Measurements from ENCODE around the gene GMDS.

GMDS gene

GRCh38 chr6:2035826-2036709 lies 209.3 kb downstream of the GMDS start:
- no peak for DNase-seq (ENCODE audit: low read depth)

DNA sequence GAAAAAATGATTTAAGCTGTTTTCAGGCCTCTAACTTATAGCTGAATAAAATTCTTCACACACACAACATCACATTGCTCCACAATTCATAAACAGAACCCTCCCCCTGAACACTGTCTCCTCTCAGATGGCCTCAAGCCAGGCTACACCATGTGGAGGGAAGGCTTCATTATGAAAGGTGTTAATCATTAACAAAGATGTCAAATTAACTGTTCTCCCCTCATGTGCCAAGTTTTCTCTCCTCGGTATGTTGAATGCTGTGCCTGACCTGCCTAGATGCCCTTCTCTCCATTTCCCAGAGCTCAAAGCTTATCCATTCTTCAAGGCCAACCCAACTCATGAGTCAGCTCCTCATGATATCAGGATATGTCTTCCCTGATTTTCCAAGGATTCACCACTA lies 210.4 kb downstream of the GMDS start:
- no peak for DNase-seq (ENCODE audit: low read depth)

GRCh38 chr6:2034256-2034655 lies 211.1 kb downstream of the GMDS start:
- DNase-seq (ENCODE audit: low read depth): no peak

DNA sequence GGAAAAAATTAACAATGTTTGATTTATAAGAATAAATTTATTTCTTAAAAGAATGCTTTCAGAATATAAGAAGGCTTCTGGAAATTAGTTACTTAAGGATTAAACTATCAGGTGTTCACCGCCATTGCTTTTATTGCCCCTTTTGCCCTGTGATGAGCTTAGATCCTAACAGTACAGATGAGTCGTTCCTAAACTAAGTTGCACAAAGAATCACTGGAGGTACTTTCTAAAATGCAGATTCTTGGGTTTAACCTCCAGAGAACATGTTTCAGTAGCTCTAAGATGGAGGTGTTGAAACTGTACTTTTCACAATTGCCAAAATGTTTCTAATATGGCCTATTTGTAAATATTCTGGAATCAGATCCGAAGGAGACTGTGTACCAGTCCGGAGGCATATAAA lies 211.9 kb downstream of the GMDS start:
- no peak for DNase-seq (ENCODE audit: low read depth)

- no peak for DNase-seq (ENCODE audit: low read depth)
Observed at GRCh38 chr6:2030682-2031244, 214.6 kb downstream of the GMDS start.

DNA sequence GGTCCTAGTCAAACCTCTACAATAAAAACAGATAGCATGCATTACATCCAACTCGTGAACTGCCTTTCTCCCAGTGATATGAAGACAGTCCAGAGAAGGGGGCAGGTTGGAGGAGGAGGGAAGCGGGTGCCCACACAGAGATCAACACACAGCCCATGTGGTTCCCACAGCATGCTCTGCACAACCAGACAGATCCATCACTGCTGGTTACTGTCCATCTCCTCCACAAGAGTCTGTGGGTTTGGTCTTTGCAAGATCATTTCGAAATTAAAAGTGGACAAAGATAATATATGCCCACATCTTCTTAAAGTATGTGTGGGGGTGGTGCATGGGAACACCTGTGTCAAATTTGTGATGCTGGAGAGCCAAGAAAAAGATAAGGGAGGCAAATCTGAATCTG lies 215.5 kb downstream of the GMDS start:
- DNase-seq (ENCODE audit: low read depth): no peak

- no peak for DNase-seq (ENCODE audit: low read depth)
Observed at GRCh38 chr6:2029130-2029794, 216.1 kb downstream of the GMDS start.

- DNase-seq (ENCODE audit: low read depth): no peak
Observed at GRCh38 chr6:2028457-2029038, 216.9 kb downstream of the GMDS start.

GRCh38 chr6:2026133-2026532 lies 219.3 kb downstream of the GMDS start:
- DNase-seq (ENCODE audit: low read depth): no peak

- no peak for DNase-seq (ENCODE audit: low read depth)
Observed at GRCh38 chr6:2021713-2022125, 223.7 kb downstream of the GMDS start.

GRCh38 chr6:2020909-2021308 lies 224.5 kb downstream of the GMDS start:
- no peak for DNase-seq (ENCODE audit: low read depth)

DNA sequence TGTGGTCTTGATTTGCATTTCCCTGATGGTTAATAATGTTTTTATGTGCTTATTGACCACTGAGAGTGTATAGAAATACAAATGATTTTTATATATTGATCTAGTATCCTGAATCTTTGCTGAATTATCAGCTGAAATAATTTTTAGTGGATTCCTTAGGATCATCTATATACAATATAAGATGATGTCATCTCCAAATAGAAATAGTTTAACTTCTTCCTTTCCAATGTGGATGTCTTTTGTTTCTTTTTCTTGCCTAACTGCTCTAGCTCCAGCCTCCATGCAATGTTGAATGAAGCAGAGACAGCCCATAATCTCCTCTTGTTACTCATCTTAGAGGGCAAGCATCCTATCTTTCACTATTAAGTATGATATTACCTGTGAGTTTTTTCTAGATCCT lies 226.4 kb downstream of the GMDS start:
- no peak for DNase-seq (ENCODE audit: low read depth)

GRCh38 chr6:2016040-2016439 lies 229.4 kb downstream of the GMDS start:
- DNase-seq (ENCODE audit: low read depth): no peak

GRCh38 chr6:2008383-2008976 lies 236.9 kb downstream of the GMDS start:
- DNase-seq (ENCODE audit: low read depth): no peak

- DNase-seq (ENCODE audit: low read depth): no peak
Observed at GRCh38 chr6:2007165-2007564, 238.2 kb downstream of the GMDS start.

DNA sequence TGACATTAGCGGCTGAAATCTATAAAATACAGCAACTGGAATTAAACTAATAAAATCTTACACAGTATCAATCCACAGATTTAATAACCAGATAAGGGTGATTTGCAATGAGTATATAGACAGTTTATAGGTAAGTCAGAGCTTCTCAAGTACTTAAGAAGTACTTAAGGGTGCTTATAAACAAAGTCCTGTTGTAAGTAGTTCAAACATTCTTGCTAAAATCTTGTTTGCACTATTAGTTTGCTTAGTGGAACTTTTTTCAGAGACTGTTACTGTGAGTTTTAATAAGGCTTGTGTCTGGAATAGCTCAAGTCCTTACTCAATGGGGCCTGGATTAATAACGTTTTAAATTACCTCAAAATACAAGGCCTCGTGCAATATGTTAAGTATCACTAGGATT lies 240.5 kb downstream of the GMDS start:
- no peak for DNase-seq (ENCODE audit: low read depth)

- no peak for DNase-seq (ENCODE audit: low read depth)
Observed at GRCh38 chr6:2000962-2001361, 244.4 kb downstream of the GMDS start.

GRCh38 chr6:1997702-1998101 lies 247.7 kb downstream of the GMDS start:
- DNase-seq (ENCODE audit: low read depth): no peak

GRCh38 chr6:1995636-1996035 lies 249.8 kb downstream of the GMDS start:
- no peak for DNase-seq (ENCODE audit: low read depth)

- no peak for DNase-seq (ENCODE audit: low read depth)
Observed at GRCh38 chr6:1993042-1993441, 252.4 kb downstream of the GMDS start.

DNA sequence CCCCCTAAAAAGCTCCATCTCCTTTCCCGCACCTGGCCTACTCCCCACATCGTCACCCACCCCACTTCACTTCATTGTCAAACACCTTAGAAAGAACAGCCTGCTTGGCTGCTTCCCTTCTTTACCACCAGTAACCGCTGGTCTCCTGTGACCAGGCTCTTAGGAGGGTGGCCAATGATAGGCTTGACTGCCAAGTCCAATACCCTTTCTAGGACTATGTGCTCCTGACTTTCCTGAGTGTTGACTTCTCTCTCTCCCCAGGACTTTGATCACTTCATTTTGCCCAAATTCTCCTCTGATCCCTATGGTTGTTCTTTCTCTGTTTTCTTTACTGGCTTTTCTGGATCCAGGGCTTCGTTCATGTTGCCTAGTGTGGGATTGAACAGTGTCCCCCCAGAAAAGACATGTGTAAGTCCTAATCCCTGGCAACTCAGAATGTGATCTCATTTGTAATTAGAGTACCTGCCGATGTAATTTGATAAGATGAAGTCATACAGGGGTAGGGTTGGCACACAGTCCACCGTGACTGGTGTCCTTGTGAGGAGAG lies 254.0 kb downstream of the GMDS start:
- DNase-seq (ENCODE audit: low read depth): no peak

GRCh38 chr6:1988843-1989242 lies 256.6 kb downstream of the GMDS start:
- no peak for DNase-seq (ENCODE audit: low read depth)

Data from stimulated activated CD8-positive, alpha-beta memory T cell treated with anti-CD3 and anti-CD28 coated beads, Interleukin-7, amount 100 ng/mL, for 24 hours (primary cell).